Endometrial microvascular endothelial cells (primary cell): ENCODE results near the gene ATP6V1G3. TPM values are rescaled to one million over a fixed set of nuclear protein-coding genes. Genes with fewer than 3 reads are reported as not detected.
"Not testable (repeated sequence)": the region's sequence is repeated elsewhere in the genome, so short reads cannot be mapped to it uniquely, and the experiment has no call there.

ENCODE experiments used
- in situ Hi-C: cut with HindIII; loops from 2 replicates; pipeline ENCODE4 v1.10.0; 2017; ENCODE audit warnings: low sequenced_read_pairs, low pct_unique_long_range_greater_than_20kb; ENCODE audit errors: inconsistent ontology term
- total RNA-seq: library from RNA; depleted of rRNA; stranded (reverse); fragments of >200 nt; gene quantifications from one replicate; pipeline ENCODE4 v1.2.3, GENCODE V29; 2015; ENCODE audit errors: inconsistent ontology term

The ATP6V1G3 gene
- total RNA-seq, 1 donor from 2014 or later, result not detected

DNA sequence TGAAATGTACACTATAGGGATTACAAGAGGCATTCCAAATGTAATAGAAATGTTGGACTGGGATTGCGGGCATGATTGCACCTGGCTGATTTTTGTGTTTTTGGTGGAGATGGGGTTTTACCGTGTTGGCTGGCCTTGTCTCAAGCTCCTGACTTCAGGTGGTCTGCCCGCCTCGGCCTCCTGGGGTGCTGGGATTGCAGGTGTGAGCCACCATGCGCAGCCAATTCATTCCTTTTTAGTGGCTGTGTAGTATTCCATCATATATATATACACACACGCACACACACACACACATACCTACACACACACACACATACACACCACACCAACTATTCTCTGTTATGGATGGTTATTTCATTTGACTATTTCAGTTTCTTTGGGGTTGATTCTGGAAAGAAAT lies 4.7 kb upstream of the ATP6V1G3 start:
- in situ Hi-C loops, result no loop called here

DNA sequence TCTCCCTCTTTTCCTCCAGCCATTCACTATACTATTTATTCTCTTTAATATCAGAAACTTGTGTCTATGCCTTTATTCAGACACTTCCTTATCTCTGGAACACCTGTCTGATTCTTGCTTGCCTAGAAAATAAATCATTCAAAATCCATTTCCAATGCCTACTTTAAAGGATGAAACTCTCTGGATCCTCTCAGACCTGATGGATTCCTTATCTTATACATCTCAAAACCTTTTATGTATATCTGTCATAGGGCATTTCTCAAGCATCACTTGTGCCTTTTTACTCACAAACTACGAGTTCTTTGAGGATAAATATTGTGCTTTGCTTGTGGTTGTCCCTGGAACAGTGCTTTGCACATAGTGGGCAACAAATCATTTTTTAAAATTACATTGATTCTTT lies 3.8 kb upstream of the ATP6V1G3 start:
- in situ Hi-C loops, result no loop called here

DNA sequence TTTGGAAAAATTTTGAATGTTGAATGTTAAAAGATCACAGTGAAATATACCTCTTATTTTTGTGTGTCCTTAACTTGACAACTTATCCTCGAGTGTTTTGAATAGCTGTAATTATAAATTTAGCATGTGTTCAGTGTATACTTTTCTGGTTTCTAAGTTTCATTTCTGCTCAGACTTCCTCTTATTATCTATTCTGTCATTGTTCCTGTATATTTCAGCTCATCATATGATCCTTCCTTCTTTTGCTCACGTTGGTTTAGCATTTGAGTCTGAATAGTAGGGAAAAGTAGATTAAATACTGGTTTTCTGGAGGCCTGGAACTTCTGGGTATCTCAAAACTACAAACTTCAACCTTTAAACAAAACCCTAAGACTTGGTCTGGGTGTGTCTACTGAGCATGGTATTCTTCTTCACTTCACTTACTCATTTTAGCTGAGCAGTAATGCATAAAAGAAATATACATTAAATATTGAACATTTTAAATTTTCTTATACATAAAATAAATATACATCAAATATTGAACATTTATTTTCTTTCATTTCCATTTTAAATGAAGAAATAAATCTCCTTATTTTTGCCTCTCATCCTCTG lies 3.3 kb upstream of the ATP6V1G3 start:
- in situ Hi-C loops, result no loop called here

DNA sequence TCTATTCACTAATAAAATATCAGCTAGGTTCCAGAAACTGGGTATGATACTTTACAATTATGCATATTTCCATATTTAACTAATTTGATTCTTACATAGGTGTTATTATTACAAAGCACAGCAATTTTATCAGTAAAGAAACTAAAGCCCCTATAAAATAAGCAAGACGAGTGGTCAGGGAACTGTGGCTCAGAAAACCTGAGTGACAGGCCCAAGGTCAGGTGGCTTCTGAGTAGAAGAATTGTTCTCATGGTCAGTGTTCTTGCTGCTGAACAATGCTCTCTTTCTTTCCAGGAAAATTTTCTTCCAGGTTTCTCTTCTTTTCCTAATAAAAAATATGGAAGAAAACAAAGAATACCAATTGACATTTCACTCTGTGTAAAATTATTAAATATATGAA lies 2.2 kb upstream of the ATP6V1G3 start:
- in situ Hi-C loops, result no loop called here

DNA sequence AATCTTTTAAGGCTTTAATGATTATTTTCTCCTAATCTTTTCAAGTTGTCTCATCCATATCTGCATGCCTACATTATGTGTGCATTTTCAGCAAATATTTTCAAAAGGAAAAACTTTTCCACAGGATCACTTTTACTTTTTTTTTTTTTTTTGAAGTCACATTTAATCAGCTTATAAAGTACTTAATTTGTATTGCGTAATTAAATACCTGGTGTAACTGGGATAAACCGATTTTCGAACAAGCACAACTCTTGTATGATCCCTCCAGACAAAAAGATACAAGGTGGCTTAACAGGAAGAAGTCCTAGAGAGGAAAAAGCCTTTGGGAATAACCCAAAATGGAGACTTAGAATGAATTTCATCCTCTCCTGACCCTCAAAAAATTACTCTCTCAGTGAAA lies 1.3 kb upstream of the ATP6V1G3 start:
- in situ Hi-C loops, result no loop called here

DNA sequence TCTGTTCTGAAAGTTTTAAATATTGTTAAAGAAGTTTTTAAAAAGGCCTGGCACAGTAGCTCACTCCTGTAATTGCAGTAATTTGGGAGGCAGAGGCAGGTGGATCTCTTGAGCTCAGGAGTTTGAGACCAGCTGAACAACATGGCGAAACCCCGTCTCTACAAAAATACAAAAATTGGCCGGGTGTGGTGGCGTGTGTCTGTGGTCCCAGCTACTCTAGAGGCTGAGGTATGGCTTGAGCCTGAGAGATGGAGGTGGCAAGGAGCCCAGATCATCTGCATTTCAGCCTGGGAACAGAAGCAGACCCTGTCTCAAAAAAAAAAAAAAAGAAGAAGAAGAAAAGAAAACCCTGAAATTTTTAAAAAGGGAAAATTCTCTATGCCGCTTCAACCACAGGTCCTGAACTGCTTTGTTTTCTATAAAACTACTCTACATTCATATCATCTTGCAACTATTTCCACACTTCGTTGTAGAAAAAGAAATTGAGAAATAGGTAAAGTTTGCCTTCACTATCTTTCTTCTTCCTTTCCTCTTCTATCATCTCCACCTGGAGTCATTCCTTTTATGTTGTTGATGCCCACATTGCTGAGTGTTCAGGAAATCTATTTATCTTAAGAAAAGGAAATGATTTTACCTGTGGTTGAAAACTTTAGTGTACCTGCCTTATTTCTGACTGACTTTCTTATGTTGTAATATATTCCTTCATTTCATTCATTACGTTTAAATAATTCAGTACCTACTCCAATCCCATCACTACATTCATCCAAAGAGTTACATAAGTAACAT lies 1.7 kb downstream of the ATP6V1G3 start:
- in situ Hi-C loops, result no loop called here

DNA sequence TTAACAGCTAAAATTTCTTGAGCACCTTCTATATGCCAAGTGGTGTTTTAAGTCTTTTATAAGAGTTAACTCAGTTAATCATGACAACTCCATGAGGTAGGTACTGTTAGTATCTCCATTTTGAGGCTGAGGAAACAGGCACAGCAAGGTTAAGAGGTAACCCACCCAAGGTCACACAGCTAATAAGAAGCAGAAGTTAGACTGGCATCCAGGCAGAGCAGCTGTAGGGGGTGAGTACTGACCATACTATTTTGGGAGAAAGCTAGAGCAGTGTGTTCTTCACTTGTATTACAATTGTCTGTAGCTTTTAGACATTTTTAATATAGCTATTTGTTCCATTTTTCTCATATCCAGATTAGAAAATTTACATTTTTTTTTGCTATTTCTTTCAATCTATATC lies 4.8 kb downstream of the ATP6V1G3 start:
- in situ Hi-C loops, result no loop called here

DNA sequence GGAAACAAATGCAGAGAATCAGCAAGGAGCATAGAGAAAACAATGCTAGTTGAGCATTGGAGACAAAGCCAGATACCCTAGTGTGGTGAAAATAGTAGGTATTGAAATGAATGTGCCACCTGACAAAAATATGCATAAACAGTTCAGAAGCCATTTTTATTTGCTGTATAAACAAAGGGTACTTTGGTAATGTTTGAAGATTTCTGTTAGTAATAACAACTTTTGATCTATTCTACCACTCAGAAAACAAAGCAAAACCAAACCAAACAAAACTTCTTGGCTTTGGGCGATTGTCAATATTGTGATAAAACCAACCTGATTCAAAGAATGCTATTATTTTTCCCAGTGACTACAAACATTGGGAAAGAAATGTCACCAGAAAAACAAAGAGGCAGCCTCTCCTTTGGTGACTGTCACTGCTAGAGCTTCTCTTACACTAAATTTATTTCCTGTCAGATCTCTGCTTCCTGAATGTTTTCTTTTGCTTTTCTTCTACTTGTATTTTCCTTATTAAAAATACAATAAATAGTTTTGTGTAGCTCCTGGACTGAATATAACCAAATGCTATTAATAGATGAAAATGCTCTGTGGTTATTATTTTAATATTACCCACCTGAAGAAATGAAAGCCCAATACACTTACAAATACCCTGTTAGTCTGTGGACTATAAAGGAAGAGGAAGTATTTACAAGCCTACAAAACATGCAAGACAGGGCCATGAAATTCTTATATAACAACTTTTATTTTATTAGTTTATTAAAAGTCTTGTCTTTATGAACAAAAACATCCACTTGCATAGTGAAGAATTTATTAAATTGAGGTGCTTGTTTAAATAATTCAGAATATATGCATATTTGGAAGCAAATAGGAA lies 5.7 kb downstream of the ATP6V1G3 start:
- in situ Hi-C loops, result no loop called here

DNA sequence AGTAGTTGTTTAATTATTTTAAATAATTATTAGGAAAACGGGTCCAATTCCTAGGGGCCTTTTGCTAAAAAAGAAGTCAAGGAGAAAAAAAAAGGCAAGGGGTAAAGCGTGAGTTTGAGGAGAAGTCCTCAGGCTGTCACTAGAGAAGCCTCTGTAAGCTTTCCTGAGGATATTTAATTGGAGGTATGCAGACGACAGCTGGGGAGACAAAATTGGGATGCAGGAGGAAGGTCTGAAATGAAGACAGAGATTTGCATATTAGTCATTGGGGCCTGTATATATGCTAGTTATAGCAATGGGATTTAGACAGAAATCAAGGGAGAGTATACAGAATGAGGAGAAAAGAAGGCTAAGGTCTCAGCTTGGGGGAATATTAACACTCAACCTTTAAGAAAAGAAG lies 8.6 kb downstream of the ATP6V1G3 start:
- in situ Hi-C loops, result no loop called here

DNA sequence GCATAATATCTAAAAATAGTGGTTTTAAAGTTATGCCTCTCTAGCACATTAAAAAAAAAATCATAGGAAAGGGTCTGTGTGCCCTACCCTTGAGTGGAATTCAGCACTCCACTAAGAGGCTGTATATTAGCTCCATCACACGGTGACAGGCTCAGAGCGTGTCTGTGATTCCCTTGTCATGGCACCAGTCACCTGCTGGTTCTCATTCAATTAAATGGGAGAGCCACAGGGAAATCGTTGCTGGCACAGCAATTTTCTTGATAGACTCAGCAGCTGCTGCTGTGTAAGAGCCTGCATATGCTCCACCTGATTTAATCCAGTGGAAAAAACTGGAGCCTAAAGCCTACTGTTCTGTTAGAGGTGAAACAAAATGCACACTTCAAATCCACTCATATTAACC lies 9.5 kb downstream of the ATP6V1G3 start:
- in situ Hi-C loops, result no loop called here

DNA sequence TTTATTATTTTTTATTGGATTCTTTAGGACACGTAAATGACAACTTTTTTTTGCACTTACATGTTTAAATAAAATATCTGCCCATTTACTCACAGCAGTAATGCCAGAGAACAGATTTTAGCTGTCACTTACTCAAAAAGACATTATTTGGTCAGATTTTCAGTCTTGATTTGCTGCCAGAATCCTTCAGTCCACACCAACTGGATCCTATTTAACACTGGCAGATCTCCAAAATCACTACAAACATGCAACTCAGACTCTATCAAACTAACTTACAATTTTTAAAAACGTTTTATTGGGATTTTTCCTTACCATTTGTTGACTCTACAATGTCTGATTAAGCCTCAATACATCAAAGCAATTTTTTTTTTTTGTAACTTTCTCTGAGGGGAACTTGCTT lies 11.1 kb downstream of the ATP6V1G3 start:
- in situ Hi-C loops, result no loop called here

DNA sequence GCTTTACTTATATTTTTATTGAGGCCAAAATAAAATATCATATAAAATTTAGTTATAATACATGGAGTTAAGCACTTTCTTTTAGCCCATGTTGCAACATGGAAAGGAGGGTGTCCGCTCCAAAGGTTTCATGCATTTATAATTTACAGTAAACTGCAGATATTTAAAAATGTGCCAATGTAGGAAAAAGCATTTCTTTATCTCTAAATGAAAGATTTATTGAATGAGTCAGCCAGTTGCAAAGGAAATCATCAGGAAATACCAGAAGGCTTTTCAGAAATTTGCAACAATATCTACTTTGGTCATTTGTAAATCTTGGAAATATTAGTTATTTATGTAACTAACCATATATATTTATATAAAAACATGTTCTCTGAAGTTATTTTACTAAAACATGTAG lies 12.1 kb downstream of the ATP6V1G3 start:
- in situ Hi-C loops, result no loop called here

DNA sequence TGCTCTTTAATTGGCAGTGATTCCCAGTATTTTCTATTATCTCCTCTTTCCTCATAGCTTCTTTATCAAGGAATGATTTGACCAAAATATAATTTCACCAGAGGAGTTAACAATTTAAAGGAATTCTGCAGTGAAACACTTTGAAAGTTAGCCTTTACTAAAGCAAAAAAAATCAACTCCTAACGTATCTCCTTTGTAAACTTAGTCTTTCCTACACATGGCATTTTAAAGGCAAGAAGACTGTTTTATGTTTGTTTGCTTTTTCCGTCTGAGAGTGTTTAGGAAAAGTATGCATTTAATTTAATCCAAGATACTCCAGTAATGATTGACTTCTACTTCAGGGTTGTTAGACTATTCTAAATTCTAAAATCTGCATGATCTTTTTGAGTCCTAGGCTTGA lies 15.9 kb downstream of the ATP6V1G3 start:
- in situ Hi-C loops, result no loop called here

DNA sequence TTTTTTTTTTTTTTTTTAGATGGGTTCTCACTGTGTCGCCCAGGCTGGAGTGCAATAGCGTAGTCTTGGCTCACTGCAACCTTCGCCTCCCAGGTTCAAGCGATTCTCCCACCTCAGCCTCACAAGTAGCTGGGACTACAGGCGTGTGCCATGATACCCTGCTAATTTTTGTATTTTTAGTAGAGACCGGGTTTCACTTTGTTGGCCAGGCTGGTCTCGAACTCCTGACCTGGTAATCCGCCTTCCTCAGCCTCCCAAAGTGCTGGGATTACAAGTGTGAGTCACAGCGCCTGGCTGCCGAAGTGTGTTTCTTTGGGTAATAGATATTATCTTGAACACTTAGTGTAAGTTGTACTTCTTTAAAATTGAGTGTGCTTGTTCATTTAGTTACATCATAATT lies 16.4 kb downstream of the ATP6V1G3 start:
- in situ Hi-C loops, result not testable (repeated sequence)

DNA sequence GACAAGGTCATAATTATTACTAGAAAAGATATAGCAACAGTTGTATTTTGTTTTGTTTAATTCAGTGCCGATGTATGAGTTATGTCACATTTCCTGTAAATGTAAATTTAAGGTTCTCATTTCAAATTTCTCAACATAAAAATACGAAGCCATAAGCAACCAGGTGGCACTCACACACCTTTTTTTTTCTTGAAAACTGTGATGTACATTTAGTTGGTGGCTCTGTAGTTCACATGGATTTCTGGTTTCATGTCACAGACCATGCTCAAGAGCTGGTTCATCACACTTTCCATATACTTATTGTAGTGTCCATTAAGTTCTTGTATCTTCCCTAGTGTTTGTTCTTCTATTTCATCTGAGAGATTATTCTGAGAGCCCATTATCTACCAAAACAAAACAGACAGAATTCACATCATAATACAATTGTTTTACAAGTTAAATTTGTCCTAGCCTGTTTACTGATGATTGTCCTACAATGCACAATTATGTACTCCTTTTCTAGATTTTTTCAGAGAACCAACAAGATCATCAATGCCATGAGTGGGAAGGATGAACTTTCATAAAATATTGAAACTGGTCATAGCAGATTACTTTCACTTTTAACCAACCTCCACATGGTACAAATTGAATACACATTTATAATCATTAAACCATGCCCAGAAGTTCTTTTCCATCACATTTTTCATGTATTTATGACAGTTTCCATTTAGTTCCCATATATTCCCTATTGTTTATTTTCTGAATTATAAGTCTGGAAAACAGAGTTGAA lies 17.1 kb downstream of the ATP6V1G3 start:
- in situ Hi-C loops, result no loop called here

DNA sequence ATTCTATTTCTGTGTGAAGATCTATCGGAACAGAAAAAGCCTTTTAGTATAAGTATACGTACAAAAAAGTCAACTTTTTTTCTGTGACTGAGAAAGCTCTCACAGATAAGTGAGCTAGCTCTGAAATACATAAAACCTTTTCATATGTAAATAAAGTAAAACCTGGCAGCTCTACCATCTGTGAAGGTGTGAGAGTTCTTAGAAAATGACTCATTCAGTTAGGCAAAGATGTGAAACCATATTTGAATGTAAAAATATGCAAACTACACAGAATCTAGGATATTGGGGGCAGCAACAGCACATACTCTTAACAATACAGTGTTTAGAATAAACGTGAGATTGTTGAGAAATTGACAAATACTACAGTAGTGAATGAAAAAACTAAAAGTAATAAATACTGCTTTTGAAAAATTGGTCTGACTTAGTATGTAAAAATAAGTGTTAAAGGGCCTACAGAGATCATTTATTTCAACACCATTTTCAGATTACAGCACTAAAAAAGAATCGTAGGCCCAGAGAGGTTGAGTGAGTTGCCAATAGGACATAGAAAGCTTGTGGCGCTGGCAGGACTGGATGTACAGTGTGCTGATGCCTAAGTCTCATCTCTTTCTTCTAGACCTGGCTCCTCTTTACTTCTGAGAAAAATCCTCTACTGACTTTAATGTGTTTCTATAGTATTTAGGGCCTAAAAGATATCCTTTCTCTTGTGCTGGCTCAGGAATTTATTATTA lies 19.8 kb downstream of the ATP6V1G3 start:
- in situ Hi-C loops, result no loop called here

DNA sequence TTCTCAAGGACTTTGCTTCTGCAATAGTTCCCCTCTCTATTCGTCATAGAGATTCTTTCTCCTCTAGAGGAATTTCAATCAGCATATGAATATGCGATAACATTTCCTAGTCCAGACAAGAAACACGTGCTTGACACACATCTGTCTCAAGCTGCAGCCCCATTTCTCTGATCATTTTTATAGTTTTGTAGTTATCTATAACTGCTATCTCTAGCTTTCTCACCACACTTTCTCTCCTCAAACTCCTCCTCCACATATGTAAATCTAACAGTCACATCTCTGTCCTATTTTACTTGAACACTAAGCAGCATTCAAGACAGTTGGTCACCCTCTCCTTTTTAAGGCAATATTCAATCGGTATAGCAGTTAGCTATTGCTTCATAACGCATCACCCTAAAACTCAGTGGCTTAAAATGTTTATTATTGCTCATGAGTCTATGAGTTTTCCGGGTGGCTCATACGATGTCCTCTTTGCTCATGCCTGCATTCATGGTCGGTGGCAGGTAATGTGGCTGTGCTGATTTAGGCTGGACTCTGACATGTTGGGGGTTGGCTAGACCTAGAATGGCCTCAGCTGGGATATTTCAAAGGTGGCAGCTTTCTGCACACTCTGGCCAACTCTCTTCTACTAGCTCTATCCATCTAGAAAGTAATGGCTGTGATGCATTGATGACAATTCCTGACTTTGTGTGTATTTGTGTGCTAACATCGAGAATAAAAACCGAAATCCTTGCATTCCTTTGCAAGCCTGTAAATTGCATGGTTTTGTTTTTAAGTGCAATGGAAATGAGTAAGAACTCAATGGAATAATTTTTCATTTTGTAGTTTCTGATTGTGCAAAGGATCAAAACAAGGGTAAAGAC lies 20.6 kb downstream of the ATP6V1G3 start:
- in situ Hi-C loops, result no loop called here
